Upper lobe of right lung (tissue), 1 donor: ENCODE results near the gene ATP10A. TPM values are rescaled to one million over a fixed set of nuclear protein-coding genes. Genes with fewer than 3 reads are reported as not detected.

Experiments used
- ATAC-seq: fragments of 200-7000 bp; cut with Tn5 transposase; one replicate; pipeline ENCODE4 v1.9.1; 2020; ENCODE audit warnings: mild to moderate bottlenecking, moderate library complexity
- DNase-seq: peaks from one replicate; pipeline ENCODE4 v3.0.0-alpha.2; 2020
- H3K27ac ChIP-seq: fragments of 200-600 bp; one replicate; pipeline ENCODE4 v1.8.0; 2022
- H3K27me3 ChIP-seq: fragments of 200-600 bp; one replicate; pipeline ENCODE4 v1.8.0; 2022; ENCODE audit warnings: mild to moderate bottlenecking
- H3K36me3 ChIP-seq: fragments of 200-600 bp; one replicate; pipeline ENCODE4 v1.8.0; 2022
- H3K4me1 ChIP-seq: fragments of 200-600 bp; one replicate; pipeline ENCODE4 v1.8.0; 2022
- H3K4me3 ChIP-seq: fragments of 200-600 bp; one replicate; pipeline ENCODE4 v1.8.0; 2022; ENCODE audit warnings: mild to moderate bottlenecking
- H3K9me3 ChIP-seq: fragments of 200-600 bp; one replicate; pipeline ENCODE4 v1.8.0; 2022
- CTCF ChIP-seq: fragments of 200-600 bp; IDR thresholded peaks from one replicate; pipeline ENCODE4 v1.8.0; 2022; ENCODE audit warnings: antibody characterized with exemption
- intact Hi-C: fragments of 100-400 bp; cut with DNase I; formaldehyde crosslinking; loops from one replicate; pipeline ENCODE4 v1.11.0; 2022
- total RNA-seq: library from RNA; stranded (reverse); fragmentation: NEBNext Ultra II Directional; extraction: Animal tissue kit (Norgen Biotek cat#: 25700); gene quantifications from one replicate; pipeline ENCODE4 v1.2.1, GENCODE V29; 2021
- donor health status: DM: no; HTN: yes; CAD: no; lungs with severe emphysema.

ATP10A gene
- total RNA-seq, 1 donor from 2014 or later, result 31.1 TPM

- no peak overlapping the region for H3K4me3 ChIP-seq
- no peaks in the 10 kb centered on the region for H3K9me3 ChIP-seq
- intact Hi-C loops, result no loop called here
- H3K27ac ChIP-seq, result no peak overlapping the region
- no peaks in the 10 kb centered on the region for H3K36me3 ChIP-seq
- ATAC-seq, result no peak
- no peak for TF ChIP-seq CTCF
- H3K4me1 ChIP-seq, result no peaks in the 10 kb centered on the region
- H3K27me3 ChIP-seq, result no peaks in the 10 kb centered on the region
- no peak for DNase-seq
These were observed 203.9 kb downstream of the ATP10A start for GRCh38 chr15:25659251-25659650.

- Histone ChIP-seq H3K27ac (no peak overlapping the region), H3K36me3 (no peaks in the 10 kb centered on the region), H3K4me3 (no peak overlapping the region), H3K4me1 (no peaks in the 10 kb centered on the region), H3K27me3 (no peaks in the 10 kb centered on the region), H3K9me3 (no peaks in the 10 kb centered on the region)
- intact Hi-C loops, result no loop called here
- no peak for TF ChIP-seq CTCF
- no peak for ATAC-seq
- DNase-seq, result peak; percentile 56
These were observed 204.6 kb downstream of the ATP10A start for GRCh38 chr15:25658560-25658959.

- intact Hi-C loops, result no loop called here
- Histone ChIP-seq H3K9me3 (no peaks in the 10 kb centered on the region), H3K4me1 (no peaks in the 10 kb centered on the region), H3K27ac (no peak overlapping the region), H3K36me3 (no peaks in the 10 kb centered on the region), H3K4me3 (no peak overlapping the region), H3K27me3 (no peaks in the 10 kb centered on the region)
- no peak for TF ChIP-seq CTCF
- DNase-seq (no peak), ATAC-seq (no peak)
These were observed 207.7 kb downstream of the ATP10A start for GRCh38 chr15:25655207-25655948.

GRCh38 chr15:25653371-25653770, 209.8 kb downstream of the ATP10A start:
- Histone ChIP-seq H3K9me3 (no peaks in the 10 kb centered on the region), H3K27me3 (no peaks in the 10 kb centered on the region), H3K4me3 (no peak overlapping the region), H3K36me3 (no peaks in the 10 kb centered on the region), H3K27ac (no peak overlapping the region), H3K4me1 (no peaks in the 10 kb centered on the region)
- TF ChIP-seq CTCF, result no peak
- ATAC-seq (no peak), DNase-seq (no peak)
- intact Hi-C loops, result no loop called here

- no peak for TF ChIP-seq CTCF
- intact Hi-C loops, result no loop called here
- Histone ChIP-seq H3K4me3 (no peak overlapping the region), H3K36me3 (no peaks in the 10 kb centered on the region), H3K27ac (no peak overlapping the region), H3K27me3 (no peaks in the 10 kb centered on the region), H3K4me1 (no peaks in the 10 kb centered on the region), H3K9me3 (no peaks in the 10 kb centered on the region)
- ATAC-seq (peak; percentile 29), DNase-seq (no peak)
These were observed 210.4 kb downstream of the ATP10A start for GRCh38 chr15:25652704-25653103.

GRCh38 chr15:25649390-25649789, 213.7 kb downstream of the ATP10A start:
- Histone ChIP-seq H3K27me3 (no peaks in the 10 kb centered on the region), H3K36me3 (no peaks in the 10 kb centered on the region), H3K27ac (no peak overlapping the region), H3K4me1 (no peaks in the 10 kb centered on the region), H3K4me3 (no peak overlapping the region), H3K9me3 (no peaks in the 10 kb centered on the region)
- TF ChIP-seq CTCF, result no peak
- intact Hi-C loops, result no loop called here
- DNase-seq (no peak), ATAC-seq (no peak)
